ENCODE data around the gene FTH1. TPM values are rescaled to one million over a fixed set of nuclear protein-coding genes. Genes with fewer than 3 reads are reported as not detected.

The FTH1 gene
- total and polyA plus RNA-seq, 2 of the 13 experiments (the other 11 are each of a cell fraction or from before 2014, with no cell fraction given) = 607 to 760 TPM

GRCh38 chr11:62000539-62001446, 33.4 kb upstream of the FTH1 start (continued):
- TF ChIP-seq ATF1 (CRISPR knock-in tag; IDR thresholded peaks at IDR 0.05) (no peak), CBFB (CRISPR knock-in tag; IDR thresholded peaks at IDR 0.05) (no peak; the same call in 1 of the 2 replicates), ZNF326 (CRISPR knock-in tag; IDR thresholded peaks at IDR 0.05; ENCODE audit: borderline replicate concordance) (no peak), CBX2 (IDR thresholded peaks at IDR 0.05; ENCODE audit: low read depth, low read length) (no peak), CBX2 (CRISPR knock-in tag; IDR thresholded peaks at IDR 0.05; ENCODE audit: low read depth) (no peak), MAZ (IDR thresholded peaks at IDR 0.05; ENCODE audit: borderline replicate concordance, low read depth, low read length) (0 out of 2 replicates have a peak, but pooled peaks have one; percentile 9), MAZ (CRISPR knock-in tag; IDR thresholded peaks at IDR 0.05; ENCODE audit: low read depth) (peak; percentile 25; the same call in 1 of the 2 replicates), PPARG (CRISPR knock-in tag; conservative IDR thresholded peaks at IDR 0.05) (peak; percentile 87), HNF1B (CRISPR knock-in tag; IDR thresholded peaks at IDR 0.05) (peak; percentile 58; the same call in 1 of the 2 replicates), THAP9 (CRISPR knock-in tag; IDR thresholded peaks at IDR 0.05; ENCODE audit: borderline replicate concordance) (peak; percentile 22; the same call in 1 of the 2 replicates), GATAD1 (CRISPR knock-in tag; IDR thresholded peaks at IDR 0.05) (peak; percentile 32), ZNF546 (CRISPR knock-in tag; conservative IDR thresholded peaks at IDR 0.05) (no peak), NFIC (IDR thresholded peaks at IDR 0.05; ENCODE audit: low read length) (0 out of 2 replicates have a peak, but pooled peaks have one; percentile 52)
- TF ChIP-seq, protein P1, sequence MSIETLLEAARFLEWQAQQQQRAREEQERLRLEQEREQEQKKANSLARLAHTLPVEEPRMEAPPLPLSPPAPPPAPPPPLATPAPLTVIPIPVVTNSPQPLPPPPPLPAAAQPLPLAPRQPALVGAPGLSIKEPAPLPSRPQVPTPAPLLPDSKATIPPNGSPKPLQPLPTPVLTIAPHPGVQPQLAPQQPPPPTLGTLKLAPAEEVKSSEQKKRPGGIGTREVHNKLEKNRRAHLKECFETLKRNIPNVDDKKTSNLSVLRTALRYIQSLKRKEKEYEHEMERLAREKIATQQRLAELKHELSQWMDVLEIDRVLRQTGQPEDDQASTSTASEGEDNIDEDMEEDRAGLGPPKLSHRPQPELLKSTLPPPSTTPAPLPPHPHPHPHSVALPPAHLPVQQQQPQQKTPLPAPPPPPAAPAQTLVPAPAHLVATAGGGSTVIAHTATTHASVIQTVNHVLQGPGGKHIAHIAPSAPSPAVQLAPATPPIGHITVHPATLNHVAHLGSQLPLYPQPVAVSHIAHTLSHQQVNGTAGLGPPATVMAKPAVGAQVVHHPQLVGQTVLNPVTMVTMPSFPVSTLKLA (IDR thresholded peaks at IDR 0.05) = no peak
- TF ChIP-seq, protein P2, sequence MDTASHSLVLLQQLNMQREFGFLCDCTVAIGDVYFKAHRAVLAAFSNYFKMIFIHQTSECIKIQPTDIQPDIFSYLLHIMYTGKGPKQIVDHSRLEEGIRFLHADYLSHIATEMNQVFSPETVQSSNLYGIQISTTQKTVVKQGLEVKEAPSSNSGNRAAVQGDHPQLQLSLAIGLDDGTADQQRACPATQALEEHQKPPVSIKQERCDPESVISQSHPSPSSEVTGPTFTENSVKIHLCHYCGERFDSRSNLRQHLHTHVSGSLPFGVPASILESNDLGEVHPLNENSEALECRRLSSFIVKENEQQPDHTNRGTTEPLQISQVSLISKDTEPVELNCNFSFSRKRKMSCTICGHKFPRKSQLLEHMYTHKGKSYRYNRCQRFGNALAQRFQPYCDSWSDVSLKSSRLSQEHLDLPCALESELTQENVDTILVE (CRISPR knock-in tag; IDR thresholded peaks at IDR 0.05) = peak; percentile 45; the same call in 1 of the 2 replicates

All from HepG2 (cell line).